ENCODE results near the gene CFI.

Gene CFI

GRCh38 chr4:109730619-109731545 is 70.9 kb downstream of the CFI start:
- no peak for DNase-seq (ENCODE audit: low spot score)

- peak; percentile 69 for DNase-seq (ENCODE audit: low spot score)
Measured at GRCh38 chr4:109729718-109730618, 71.8 kb downstream of the CFI start, which contains the start of gene PLA2G12A. TSS of gene PLA2G12A (minus strand) at chr4:109730070. CDS start at chr4:109729809, 261 bp downstream.

- DNase-seq (ENCODE audit: low spot score), result peak; percentile 27
Measured at GRCh38 chr4:109729117-109729717, 72.6 kb downstream of the CFI start.

GRCh38 chr4:109728385-109728784 is 73.4 kb downstream of the CFI start:
- DNase-seq (ENCODE audit: low spot score), result no peak

DNA sequence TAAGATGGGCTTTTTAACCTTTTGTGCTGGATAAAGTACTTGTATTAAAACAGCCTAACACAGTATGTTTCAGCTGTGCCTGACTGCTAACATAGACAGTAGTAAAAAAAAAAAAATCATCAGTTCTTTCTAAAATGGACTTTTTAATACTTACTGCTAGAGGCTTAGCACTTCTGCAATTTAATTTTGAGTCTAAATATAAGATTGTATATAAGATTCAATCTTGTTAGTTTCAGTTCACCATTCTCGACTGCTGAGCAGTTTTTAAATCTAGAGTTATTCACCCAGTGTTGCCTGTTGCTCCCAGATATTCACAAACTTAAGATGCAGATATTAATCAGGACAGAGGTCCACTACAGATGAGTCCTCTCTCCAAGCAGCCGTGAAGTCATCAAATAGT is 78.7 kb downstream of the CFI start:
- no peak for DNase-seq (ENCODE audit: low spot score)

- no peak for DNase-seq (ENCODE audit: low spot score)
Measured at GRCh38 chr4:109722357-109722756, 79.4 kb downstream of the CFI start.

GRCh38 chr4:109721033-109721432 is 80.8 kb downstream of the CFI start:
- peak; percentile 51 for DNase-seq (ENCODE audit: low spot score)

DNA sequence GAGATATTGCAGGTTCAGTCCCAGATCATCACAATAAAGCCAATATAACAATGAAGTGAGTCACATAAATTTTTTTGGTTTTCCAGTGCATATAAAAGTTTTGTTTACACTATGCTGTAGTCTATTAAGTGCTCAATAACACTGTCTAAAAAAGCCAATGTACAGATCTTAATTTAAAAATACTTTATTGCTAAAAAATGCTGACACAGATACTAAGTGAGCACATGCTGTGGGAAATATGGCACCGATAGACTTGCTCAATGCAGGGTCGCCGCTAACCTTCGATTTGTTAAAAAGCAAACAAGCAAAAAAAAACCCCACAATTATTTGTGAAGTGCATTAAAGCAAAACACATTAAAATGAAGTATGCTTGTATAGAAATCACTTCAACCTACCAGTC is 82.2 kb downstream of the CFI start:
- no peak for DNase-seq (ENCODE audit: low spot score)

- no peak for DNase-seq (ENCODE audit: low spot score)
Measured at GRCh38 chr4:109718759-109719158, 83.0 kb downstream of the CFI start.

GRCh38 chr4:109713500-109713899 is 88.3 kb downstream of the CFI start:
- DNase-seq (ENCODE audit: low spot score), result no peak

- no peak for DNase-seq (ENCODE audit: low spot score)
Measured at GRCh38 chr4:109708990-109709389, 92.8 kb downstream of the CFI start.

DNA sequence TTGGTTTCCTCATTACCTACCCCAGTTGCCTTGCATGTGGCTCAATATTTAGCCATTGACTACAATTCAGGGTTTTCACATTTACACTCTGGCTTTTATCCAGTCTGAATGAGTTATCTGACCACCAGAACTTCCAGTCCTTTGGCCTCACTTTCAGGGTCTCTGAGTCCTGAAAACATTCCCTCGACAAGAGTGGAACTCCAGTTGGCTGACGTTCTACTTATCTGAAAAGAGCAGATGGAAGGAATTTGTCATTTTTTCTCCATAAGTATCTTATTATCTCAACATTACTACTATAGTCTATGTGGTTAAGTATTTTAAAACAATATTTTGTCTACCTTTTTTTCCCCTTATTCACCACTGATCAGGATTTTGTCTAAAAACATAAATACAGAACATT is 93.4 kb downstream of the CFI start:
- DNase-seq (ENCODE audit: low spot score), result no peak

DNA sequence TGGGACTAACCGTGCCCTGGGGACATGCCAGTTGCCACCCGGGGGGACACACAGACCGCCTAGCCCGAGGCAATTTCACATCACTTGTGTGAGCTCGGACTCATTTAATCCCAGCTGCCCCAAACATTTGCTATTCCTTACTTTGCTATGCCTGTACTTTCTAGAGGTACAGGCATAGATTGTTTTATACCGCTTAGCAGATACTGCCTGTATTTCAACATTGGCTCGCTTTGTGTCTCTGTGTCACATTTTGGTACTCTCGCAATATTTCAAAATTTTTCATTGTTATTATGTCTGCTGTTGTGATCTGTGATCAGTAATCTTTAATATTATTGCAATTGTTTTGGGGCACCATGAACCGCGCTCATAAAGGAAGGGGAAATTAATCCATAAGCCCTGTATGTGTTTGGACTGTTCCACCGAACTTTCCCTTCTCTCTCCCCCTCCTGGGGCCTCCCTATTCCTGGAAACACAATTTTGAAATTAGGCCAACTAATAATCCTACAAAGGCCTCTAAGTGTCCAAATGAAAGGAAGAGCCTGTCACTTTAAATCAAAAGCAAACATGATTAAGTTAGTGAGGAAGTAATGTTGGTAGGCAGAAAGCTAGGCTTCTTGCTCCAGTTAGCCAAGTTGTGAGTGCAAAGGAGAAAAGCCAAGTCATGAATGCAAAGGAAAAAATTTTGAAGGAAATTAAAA is 98.0 kb downstream of the CFI start:
- DNase-seq (ENCODE audit: low spot score), result peak; percentile 37

DNA sequence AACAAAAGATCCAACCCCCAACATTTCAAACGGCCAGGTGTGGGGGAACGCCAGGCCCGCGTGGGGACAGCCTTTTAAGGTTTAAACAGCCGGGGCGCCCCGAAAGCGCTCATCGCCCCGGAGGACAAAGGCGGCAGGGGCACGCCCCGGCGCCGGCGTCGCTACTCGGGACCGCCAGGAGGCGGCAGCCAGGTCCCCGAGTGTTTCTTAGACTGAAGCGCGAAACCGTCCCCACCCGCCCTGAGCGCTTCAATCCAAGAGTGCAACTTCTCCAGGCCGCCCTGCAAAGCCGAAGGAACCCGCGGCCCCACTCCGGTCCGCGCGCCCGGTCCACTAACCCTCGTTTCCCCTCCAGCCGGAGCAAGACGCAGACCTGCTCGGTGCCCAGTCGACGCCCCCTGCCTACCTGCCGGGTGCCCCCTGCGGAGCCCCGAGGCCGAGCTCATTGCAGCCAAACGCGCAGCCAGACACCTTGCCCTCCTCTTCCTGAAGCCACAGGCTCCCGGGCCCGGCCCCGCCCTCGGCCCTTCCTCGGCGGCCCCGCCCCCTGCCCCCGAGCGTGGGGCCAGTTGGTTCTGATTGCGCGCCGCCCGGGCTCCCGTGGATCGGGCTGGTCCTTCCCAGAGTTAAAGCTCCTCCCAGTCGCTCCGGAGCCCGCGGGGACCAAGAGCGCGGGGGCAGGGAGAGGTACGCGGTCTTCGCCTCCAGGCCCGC is 98.7 kb downstream of the CFI start, which contains the start of gene CASP6:
CASP6 (minus strand) TSS at position 496 of the 714 bp plus-strand sequence; CDS start at position 446, 50 bp downstream.
- DNase-seq (ENCODE audit: low spot score), result peak; percentile 65

DNA sequence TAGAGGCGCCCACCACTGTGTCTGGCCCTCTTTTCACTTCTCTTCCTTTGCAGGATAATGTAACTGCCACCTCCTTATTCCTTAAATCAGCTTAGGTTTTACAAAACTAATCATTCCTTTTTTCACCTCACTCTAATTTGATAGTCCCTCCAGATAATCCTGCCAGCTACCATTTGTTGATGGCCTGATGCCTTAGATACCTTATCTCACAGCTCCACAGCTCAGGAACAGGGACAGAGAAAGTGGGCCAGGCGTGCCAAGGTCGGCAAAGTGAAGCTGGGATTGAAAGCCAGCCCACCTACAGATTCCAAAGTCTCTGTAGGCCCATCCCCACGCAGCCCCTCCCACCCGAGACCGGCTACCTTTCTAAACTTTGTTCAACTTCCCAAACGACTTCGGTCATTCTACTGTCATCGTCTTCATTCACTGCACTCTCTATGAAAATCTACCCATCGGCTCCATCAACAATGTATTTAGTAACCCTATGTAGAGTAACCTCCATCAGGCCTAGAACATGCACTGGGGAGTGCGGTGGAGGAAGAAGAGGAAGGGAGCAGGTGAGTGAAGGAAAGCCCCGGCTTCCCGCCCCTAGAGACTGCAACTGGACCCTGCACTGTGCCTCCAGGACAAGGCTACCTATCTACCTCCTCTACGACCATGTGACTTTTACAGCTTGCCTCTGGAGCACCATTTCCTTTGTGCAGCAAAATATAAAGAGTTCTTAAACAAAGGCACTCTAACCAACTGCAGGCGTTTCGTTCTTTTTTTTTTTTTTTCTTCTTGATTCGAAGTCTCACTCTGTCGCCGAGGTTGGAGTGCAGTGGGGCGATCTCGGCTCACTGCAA is 100.0 kb downstream of the CFI start:
- peak; percentile 25 for DNase-seq (ENCODE audit: low spot score)

- DNase-seq (ENCODE audit: low spot score), result no peak
Measured at GRCh38 chr4:109699553-109700225, 102.1 kb downstream of the CFI start.

- no peak for DNase-seq (ENCODE audit: low spot score)
Measured at GRCh38 chr4:109698656-109699055, 103.1 kb downstream of the CFI start.

DNA sequence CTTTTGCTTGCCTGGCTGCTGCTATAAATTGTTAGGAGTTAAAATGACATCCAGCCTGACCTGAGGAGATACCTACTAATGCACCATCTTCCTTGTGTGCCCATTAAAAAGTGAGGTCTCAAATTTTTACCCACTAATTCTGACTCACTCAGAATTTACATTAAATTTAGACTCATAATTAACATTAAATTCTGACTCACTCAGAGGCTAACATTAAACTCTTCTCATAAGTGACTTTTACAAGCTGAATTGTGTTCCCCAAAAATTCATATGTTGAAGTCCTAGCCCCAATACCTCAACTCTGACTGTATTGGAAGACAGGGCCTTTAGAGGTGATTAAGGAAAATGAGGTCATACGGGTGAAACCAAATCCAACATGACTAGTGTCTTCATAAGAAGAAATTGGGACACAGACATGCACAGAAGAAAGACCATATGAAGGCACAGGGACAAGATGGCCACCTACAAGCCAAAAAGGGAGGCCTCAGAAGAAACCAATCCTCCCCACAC is 110.3 kb downstream of the CFI start:
- DNase-seq (ENCODE audit: low spot score), result peak; percentile 31

All from RKO (cell line).